ENCODE measurements around the gene CRYGC.

GRCh38 chr2:208175069-208175839 lies 45.6 kb upstream of the CRYGC start:
- TF ChIP-seq, protein P1, sequence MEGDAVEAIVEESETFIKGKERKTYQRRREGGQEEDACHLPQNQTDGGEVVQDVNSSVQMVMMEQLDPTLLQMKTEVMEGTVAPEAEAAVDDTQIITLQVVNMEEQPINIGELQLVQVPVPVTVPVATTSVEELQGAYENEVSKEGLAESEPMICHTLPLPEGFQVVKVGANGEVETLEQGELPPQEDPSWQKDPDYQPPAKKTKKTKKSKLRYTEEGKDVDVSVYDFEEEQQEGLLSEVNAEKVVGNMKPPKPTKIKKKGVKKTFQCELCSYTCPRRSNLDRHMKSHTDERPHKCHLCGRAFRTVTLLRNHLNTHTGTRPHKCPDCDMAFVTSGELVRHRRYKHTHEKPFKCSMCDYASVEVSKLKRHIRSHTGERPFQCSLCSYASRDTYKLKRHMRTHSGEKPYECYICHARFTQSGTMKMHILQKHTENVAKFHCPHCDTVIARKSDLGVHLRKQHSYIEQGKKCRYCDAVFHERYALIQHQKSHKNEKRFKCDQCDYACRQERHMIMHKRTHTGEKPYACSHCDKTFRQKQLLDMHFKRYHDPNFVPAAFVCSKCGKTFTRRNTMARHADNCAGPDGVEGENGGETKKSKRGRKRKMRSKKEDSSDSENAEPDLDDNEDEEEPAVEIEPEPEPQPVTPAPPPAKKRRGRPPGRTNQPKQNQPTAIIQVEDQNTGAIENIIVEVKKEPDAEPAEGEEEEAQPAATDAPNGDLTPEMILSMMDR (IDR thresholded peaks at IDR 0.05; ENCODE audit: poor library complexity), result peak; percentile 93
- TF ChIP-seq EZH2phosphoT487 (IDR thresholded peaks at IDR 0.05; ENCODE audit: low read depth, severe bottlenecking, unreplicated experiment), result no peak
- no peak for TF ChIP-seq EZH2 (IDR thresholded peaks at IDR 0.05; ENCODE audit: borderline replicate concordance)
